Right hindlimb (tissue), 1 donor: ENCODE measurements around the gene CAPS2.

Experiments used
- DNase-seq: peaks from one replicate; pipeline ENCODE4 v3.0.0-alpha.2; 2018

The CAPS2 gene

GRCh38 chr12:75302781-75303180 is 27.3 kb downstream of the CAPS2 start:
- no peak for DNase-seq

DNA sequence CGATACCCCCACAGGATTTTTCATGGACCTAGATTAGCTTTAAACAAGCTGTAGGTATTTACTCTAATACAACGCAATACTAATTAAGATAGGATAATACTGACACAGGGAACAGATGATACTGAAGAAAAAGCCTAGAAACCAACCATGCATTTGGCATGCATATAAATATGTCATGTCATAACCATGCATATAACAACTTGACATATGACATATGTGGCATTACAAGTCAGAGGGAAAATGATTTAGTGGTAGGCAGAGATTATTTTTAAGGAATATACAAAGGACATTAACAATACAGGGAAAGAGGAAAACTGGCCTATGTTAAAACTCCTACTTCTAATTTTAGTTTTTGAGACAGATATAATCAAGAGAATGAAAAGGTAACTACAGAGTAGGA is 27.9 kb downstream of the CAPS2 start:
- DNase-seq: no peak

GRCh38 chr12:75294797-75295196 is 35.3 kb downstream of the CAPS2 start:
- no peak for DNase-seq

GRCh38 chr12:75294336-75294735 is 35.8 kb downstream of the CAPS2 start:
- no peak for DNase-seq

- DNase-seq: no peak
Measured at GRCh38 chr12:75291014-75291413, 39.1 kb downstream of the CAPS2 start.

DNA sequence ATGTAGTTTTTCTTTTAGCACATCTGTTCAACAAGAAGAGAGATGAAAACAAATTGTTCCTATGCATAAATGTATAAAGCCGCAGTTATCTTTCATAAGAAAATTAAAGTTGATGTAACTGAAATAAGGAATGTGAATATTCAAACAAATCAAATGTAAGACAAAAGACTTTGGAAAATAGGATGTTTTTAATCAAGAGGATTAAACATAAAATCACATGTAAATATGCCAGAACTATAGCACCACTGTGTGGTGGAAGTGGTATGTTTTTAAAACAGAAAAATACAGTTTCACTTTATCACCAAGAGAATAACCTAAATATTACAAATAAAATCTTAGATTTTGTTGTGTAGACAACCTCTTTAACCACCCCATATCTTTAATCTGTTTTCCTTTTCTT is 40.4 kb downstream of the CAPS2 start:
- DNase-seq: no peak

GRCh38 chr12:75288860-75289259 is 41.3 kb downstream of the CAPS2 start:
- no peak for DNase-seq

- no peak for DNase-seq
Measured at GRCh38 chr12:75275702-75276101, 54.4 kb downstream of the CAPS2 start.

GRCh38 chr12:75271576-75271975 is 58.5 kb downstream of the CAPS2 start:
- no peak for DNase-seq

GRCh38 chr12:75270157-75270556 is 60.0 kb downstream of the CAPS2 start:
- no peak for DNase-seq

DNA sequence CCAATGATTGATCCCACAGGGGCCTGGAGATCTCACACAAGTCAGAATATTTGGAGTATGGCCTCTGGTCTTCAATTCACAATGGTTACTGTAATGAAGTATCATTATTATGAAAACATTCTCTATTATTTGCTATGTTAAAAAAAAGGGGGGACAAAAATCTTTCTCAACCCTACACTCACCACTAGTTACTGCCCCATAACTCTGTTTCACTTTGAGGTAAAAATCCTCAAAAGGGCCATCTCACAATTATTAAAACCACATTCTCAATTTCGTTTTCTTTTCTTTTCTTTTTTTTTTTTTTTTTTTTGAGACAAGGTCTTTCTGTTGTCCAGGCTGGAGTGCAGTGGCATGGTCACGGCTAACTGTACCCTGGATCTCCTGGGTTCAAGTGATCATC is 60.9 kb downstream of the CAPS2 start:
- DNase-seq: no peak

DNA sequence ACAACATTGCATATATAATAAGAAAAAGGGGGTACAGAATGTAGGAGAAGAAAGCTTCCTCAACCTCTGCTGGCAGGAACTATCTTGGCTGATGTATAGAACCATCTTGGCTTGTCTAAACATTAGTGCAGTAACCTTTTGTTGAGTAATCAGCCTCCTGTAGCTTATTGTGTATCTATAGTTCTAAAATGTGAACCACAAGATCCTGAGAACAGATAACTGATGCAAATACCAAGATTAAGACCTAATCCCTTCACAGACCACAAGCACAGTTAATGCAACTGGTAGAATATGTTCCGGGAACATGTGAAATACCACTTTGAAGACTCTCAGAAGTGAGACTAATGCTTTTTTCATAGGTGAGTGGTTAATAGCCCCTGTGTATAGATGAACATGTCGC is 69.8 kb downstream of the CAPS2 start:
- no peak for DNase-seq

DNA sequence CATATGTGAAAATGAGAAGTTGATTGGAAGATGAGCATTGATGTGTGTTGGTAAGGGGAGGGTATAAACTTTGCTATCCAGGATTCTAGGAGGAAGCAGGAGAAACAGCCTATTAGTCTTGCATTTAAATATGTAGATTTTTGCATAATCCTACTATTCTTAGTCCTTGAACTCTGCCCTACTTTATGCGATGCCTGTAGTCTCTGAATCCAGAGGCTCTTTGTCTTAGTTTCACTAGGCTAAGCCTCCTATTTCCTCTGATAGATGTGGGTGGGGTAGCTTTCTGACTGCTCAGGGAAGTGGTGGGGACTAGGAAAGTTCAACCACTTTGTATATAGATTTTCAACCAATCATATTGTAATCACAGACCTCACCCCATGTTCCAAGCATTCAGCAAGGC is 71.0 kb downstream of the CAPS2 start:
- no peak for DNase-seq

GRCh38 chr12:75257510-75257909 is 72.6 kb downstream of the CAPS2 start:
- no peak for DNase-seq

GRCh38 chr12:75245108-75245507 is 85.0 kb downstream of the CAPS2 start:
- DNase-seq: no peak

DNA sequence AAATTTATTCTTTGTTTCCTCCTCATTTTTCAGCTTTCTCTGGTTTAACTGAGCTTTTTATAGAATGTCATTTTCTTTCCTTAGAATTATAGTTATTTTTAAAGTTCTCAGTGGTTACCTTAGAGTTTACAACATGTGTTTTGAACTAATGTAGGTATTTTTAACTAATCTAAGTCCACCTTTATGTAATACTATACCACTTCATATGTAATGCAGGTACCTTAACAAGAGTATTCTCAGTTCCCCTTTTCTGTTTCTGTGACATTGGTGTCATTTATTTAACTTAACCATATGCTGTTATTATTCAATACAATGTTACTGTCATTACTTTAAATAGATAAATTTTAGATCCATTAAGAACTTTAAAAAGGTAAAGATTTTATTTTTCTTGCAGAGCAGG is 90.1 kb downstream of the CAPS2 start:
- no peak for DNase-seq

- DNase-seq: no peak
Measured at GRCh38 chr12:75236206-75236605, 93.9 kb downstream of the CAPS2 start.

DNA sequence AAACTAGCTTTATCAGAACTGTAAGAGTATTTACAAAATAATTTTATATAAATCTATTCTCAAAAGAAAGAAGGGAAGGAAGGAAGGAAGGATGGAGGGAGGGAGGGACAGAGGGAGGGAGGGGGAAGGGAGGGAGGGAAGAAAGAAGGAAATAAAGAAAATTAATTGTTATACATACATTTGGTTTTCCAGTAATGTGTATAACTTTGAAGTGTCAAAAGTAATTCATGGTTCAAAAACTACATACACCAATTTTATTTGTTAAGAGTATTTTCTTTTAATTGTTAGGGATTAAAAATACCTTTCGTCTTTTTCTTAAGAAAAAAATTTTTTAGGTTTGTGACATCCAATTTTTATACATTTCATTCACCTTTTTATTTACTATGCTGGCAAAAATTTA is 103.0 kb downstream of the CAPS2 start:
- DNase-seq: no peak
